Cardiac fibroblast (primary cell): Measurements from ENCODE around the gene SLC25A48.

Source experiments
- DNase-seq, 2 donors: peaks; one replicate each; pipeline versions ENCODE4 v3.0.0 to v3.0.0-alpha.2; 2010; ENCODE audit warnings: low read depth in 2 of 2
- H3K4me3 ChIP-seq, 2 donors: replicated peaks in 1 of 2; 1 replicate in 1 of 2; 2 replicates in 1 of 2; pipeline ENCODE4 v1.5.1; 2011; ENCODE audit warnings: low read depth in 2 of 2, low read length in 2 of 2, mild to moderate bottlenecking in 2 of 2, moderate library complexity in 1 of 2
- TF ChIP-seq, protein P1 (sequence below): IDR thresholded peaks from one replicate; pipeline ENCODE4 v1.5.1; 2011; ENCODE audit warnings: low read depth, mild to moderate bottlenecking, low read length, inconsistent platforms

SLC25A48 gene

DNA sequence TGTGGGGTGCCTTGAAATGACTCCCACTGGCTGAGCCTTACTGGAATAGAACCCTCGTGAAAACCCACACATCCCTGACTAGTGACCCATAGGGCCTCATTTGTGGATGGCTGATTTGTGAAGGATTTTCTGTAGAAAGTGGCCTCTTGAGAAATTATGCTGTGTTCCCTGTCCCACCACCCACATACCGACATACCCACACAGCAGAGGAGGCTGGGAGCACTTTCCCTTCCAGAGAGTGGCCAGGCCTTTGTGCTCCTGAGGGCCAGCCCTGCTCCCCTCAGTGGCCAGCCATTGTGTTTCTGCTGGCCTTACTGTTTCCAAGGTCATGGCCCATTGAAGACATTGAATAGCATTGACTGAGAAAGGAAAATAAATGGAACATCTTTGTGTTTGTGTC lies 31.6 kb downstream of the SLC25A48 start:
- no peak for DNase-seq
- TF ChIP-seq, protein P1, sequence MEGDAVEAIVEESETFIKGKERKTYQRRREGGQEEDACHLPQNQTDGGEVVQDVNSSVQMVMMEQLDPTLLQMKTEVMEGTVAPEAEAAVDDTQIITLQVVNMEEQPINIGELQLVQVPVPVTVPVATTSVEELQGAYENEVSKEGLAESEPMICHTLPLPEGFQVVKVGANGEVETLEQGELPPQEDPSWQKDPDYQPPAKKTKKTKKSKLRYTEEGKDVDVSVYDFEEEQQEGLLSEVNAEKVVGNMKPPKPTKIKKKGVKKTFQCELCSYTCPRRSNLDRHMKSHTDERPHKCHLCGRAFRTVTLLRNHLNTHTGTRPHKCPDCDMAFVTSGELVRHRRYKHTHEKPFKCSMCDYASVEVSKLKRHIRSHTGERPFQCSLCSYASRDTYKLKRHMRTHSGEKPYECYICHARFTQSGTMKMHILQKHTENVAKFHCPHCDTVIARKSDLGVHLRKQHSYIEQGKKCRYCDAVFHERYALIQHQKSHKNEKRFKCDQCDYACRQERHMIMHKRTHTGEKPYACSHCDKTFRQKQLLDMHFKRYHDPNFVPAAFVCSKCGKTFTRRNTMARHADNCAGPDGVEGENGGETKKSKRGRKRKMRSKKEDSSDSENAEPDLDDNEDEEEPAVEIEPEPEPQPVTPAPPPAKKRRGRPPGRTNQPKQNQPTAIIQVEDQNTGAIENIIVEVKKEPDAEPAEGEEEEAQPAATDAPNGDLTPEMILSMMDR = no peak
- no peak overlapping the region for H3K4me3 ChIP-seq

DNA sequence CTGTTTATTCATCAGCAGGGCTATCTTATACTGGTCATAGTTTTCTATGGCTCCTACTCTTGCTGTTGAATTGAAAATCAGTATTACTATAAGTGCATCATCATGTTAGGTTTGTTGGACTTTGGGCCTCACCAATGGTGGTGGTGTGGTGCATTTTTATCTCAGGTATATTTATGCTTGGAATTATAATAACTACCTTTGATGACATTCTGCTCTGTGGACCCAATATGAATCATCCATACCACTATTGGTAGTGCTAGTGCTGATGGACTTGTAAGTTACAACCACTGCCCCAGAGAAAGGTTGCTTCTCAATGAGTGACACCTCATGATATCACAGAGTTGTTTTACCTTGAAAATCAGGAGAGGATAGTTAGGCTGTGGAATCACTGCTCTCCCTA lies 33.1 kb downstream of the SLC25A48 start:
- DNase-seq = no peak
- no peak overlapping the region for H3K4me3 ChIP-seq
- TF ChIP-seq, protein P1 = no peak

DNA sequence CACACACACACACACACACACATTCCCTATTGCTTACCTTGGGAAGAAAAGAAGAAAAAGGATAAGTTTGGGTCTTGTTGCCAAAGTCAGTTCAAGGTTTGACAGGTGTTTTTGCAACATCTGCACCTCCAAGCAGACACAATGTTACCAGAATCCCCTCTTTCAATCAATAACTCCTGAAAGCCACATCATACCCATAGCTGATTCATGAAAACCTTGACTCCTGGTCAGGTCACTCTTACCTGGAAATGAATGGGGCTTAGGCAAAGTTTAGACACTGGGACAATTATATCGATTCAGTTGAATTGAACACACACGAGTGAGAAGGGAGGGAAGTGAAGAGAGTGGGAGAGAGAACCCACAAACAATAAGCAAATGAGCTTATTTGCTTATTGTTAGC lies 34.2 kb downstream of the SLC25A48 start:
- H3K4me3 ChIP-seq = no peak overlapping the region
- no peak for DNase-seq
- TF ChIP-seq, protein P1 = no peak

DNA sequence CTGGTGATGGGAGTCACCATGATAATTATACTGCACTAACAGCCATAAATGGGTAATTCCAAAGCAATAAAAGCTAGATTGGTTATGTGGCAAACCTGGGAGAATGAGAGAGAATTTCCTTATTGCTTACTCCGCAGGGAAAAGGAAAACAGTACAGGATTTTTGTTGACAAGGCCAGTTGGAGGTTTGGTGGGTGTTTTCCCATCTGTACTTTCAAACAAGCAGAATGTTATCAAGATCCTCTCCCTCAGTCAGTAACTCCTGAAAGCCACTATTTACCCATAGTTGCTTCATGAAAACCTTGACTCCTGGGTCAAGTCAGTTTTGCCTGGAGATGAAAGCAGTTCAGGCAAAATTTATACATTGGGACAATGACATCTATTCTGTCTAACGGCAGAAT lies 34.8 kb downstream of the SLC25A48 start:
- TF ChIP-seq, protein P1 = no peak
- DNase-seq = no peak
- no peak overlapping the region for H3K4me3 ChIP-seq

DNA sequence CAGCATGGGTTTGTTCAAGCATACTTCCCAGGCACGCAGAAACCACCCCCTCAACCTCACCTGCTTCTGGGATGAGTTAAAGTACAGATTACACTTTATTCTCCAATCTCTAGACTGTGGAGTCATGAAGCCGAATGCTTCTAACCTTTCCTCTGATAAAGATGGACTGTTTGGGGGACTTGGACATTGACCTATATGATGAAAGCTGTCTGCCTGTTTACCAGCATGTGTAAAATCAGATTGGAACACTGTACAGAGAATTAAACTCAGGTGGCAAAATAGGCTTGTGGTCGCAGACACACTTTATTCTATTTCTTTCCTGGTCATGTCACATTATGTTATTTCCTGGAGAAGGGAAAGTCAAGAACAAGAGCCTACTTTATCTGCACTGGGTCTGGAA lies 35.5 kb downstream of the SLC25A48 start:
- TF ChIP-seq, protein P1 = no peak
- no peak for DNase-seq
- H3K4me3 ChIP-seq = no peak overlapping the region

DNA sequence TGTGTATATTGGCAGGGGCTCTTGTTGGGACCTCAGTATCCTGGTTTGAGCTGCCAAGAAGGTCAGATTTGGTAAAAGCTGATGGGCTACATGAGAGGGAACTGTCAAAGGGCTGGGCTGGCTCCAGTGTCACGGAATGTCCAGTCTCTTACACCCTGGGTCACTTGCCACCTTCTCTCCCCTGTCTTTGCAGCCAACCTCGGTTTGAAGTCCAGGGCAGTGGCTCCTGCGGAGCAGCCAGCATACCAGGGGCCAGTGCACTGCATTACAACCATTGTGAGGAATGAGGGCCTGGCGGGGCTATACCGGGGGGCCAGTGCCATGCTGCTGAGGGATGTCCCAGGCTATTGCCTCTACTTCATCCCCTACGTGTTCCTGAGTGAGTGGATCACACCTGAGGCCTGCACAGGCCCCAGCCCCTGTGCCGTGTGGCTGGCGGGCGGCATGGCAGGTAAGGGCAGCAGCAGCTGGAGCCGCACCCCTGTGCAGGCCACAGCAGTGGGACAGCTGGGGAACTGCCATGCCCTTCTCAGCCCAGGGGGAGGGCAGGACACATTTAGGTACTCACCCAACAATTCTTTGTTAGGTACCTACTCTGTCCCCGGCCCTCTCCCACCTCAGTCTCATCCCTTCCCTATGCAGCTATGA lies 36.9 kb downstream of the SLC25A48 start:
- TF ChIP-seq, protein P1 = no peak
- no peak for DNase-seq
- no peak overlapping the region for H3K4me3 ChIP-seq

DNA sequence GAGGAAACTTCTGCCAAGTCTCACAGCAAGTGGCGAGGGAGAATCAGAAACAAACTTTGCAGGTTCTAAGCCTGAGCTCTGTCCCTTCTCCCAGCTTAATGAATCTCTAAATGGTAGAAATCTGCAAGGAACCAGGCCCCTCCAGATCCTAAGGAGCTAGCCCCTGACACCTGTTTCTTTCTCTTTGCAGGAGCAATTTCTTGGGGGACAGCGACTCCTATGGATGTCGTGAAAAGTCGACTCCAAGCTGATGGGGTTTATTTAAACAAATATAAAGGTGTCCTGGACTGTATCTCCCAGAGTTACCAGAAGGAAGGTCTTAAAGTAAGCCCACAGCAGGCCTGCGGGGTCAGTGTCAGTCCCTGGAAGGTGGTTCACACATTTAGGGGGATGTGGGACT lies 39.4 kb downstream of the SLC25A48 start:
- no peak overlapping the region for H3K4me3 ChIP-seq
- TF ChIP-seq, protein P1 = no peak
- DNase-seq = no peak
